ENCODE results near the gene CLDN7.

CLDN7 gene

DNA sequence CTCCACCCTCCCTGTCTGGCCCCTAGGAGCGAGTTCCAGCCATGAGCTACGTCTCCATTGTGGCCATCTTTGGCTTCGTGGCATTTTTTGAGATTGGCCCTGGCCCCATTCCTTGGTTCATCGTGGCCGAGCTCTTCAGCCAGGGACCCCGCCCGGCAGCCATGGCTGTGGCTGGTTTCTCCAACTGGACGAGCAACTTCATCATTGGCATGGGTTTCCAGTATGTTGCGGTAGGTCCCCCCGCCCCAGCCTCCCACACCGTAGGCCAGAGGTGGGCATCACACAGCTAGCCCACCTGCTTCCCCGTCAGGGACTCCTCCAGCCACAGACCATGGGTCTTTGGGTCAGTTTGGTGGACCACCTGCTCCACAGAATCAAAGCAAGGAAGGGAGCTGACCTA is 23.4 kb upstream of the CLDN7 start:
- no peak for DNase-seq

DNA sequence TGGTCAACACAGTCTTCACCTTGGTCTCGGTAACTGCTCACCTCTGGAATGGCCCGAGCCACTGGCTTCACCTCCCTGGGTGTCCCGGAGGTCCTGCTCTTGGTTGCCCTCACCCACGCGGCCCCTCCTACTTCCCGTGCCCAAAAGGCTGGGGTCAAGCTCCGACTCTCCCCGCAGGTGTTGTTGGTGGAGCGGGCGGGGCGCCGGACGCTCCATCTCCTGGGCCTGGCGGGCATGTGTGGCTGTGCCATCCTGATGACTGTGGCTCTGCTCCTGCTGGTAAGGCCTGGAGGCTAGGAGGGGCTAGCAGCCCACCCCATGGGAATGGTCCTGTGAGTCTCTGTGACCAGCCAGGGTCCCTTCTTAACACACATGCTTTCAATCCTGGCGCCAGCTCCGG is 22.6 kb upstream of the CLDN7 start:
- no peak for DNase-seq

DNA sequence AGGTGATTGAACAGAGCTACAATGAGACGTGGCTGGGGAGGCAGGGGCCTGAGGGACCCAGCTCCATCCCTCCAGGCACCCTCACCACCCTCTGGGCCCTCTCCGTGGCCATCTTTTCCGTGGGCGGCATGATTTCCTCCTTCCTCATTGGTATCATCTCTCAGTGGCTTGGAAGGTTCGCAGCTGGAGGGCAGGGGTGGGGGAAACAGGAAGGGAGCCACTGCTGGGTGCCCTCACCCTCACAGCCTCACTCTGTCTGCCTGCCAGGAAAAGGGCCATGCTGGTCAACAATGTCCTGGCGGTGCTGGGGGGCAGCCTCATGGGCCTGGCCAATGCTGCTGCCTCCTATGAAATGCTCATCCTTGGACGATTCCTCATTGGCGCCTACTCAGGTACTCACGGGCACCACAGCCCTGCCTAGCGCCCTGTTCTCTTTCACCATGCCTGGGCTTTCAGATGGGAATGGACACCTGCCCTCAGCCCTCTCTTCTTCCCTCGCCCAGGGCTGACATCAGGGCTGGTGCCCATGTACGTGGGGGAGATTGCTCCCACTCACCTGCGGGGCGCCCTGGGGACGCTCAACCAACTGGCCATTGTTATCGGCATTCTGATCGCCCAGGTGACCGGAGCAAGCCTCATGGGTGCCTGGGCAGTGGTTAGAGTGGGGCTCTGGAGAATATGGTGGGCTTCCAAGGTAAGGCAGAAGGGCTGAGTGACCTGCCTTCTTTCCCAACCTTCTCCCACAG is 21.4 kb upstream of the CLDN7 start:
- no peak for DNase-seq

DNA sequence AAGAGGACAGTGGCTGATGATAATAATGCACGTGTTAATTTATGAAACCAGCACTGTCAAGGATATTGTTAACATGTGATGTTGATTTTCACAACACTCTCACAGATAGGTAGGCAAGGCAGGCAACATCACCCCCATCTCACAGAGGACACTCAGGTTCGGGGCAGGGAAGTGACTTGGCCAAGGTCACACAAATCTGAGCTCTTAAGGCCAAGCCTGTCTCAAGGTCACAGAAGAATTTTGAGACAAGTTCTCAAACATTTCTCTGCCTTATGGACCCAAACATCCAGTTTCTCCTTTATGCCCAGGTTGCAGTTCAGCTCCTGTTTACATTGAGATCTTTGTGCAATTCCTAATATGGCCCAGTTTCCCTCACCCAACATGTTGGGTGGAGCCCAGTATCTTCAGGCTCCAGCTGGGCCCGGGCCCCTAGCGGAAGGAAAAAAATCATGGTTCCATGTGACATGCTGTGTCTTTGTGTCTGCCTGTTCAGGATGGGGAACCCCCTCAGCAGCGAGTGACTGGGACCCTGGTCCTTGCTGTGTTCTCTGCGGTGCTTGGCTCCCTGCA is 20.6 kb upstream of the CLDN7 start:
- DNase-seq, result no peak

DNA sequence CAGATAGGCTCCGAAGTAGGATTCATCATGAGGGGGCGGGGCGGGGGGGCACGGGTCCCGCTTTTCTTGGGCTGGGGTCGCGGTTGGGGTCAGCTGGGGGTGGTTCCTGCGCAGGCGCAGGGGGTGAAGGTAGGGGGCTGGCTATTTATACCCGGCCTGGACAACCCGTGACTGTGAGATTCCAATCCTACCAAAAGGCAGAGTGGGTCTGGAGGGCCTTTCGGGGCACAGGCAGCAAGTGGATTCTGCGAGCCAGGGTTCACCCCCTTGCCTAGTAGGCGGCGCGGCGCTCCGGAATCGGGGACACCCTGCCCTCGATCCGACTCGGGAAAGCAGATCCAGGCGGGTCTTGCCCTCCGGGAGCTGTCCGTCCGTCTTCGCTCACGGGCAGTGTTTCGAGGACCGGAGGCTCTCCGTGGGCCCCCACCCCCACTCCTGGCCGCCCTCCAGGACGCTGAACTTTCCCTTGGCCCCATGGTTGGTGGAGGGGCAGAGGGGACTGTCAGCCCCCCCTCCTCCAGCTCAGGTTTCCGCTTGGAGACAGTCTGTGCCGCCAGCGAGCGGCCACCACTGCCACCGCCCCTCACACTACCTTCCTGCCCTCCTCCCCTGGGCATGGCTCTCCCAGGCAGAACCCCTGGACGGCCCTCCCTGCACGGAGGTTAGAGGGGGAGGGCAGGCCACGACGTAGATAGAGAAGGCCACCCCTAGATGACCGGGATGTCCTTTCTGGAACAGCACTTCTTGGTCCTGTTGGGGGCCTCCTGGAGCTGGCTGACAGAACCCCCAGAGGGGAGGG is 19.9 kb upstream of the CLDN7 start:
- DNase-seq, result no peak

DNA sequence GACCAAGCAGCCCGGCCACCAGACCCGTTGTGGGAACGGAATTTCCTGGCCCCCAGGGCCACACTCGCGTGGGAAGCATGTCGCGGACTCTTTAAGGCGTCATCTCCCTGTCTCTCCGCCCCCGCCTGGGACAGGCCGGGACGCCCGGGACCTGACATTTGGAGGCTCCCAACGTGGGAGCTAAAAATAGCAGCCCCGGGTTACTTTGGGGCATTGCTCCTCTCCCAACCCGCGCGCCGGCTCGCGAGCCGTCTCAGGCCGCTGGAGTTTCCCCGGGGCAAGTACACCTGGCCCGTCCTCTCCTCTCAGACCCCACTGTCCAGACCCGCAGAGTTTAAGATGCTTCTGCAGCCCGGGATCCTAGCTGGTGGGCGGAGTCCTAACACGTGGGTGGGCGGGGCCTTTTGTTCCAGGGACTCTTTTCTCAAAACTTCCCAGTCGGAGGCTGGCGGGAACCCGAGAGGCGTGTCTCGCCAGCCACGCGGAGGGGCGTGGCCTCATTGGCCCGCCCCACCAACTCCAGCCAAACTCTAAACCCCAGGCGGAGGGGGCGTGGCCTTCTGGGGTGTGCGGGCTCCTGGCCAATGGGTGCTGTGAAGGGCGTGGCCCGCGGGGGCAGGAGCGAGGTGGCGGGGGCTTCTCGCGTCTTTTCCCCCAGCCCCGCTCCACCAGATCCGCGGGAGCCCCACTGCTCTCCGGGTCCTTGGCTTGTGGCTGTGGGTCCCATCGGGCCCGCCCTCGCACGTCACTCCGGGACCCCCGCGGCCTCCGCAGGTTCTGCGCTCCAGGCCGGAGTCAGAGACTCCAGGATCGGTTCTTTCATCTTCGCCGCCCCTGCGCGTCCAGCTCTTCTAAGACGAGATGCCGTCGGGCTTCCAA is 19.0 kb upstream of the CLDN7 start, which contains the start of gene SLC2A4:
Gene SLC2A4, plus strand, starts transcription at position 645 of the 879 bp plus-strand sequence. Its CDS starts 217 bp downstream, at position 862.
- DNase-seq, result peak; percentile 94

DNA sequence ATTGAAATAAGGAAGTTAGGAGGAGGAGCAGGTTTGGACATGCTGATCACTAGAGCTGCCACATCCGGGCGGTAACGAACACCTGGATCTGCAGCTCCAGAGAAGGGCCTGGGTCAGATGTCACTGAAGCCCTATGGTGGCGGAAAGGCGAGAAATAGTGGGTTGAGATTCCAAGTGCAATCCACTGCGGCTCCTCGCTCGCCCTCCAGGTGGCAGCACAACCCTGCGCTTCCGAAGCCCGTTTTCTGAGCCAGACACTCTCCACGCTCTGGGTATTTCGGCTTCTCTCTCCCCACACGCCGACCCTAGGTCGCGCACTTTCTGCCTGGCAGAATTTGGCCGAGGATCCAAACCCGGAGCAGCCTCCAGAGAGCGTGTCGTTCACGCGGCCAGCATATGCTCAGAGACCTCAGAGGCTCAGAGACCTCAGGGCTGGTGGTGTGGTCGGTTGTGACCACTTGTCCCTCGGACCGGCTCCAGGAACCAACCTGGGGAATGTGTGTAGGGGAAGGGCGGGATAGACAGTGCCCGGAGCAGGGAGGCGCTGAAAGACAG is 18.3 kb upstream of the CLDN7 start:
- DNase-seq, result peak; percentile 75

DNA sequence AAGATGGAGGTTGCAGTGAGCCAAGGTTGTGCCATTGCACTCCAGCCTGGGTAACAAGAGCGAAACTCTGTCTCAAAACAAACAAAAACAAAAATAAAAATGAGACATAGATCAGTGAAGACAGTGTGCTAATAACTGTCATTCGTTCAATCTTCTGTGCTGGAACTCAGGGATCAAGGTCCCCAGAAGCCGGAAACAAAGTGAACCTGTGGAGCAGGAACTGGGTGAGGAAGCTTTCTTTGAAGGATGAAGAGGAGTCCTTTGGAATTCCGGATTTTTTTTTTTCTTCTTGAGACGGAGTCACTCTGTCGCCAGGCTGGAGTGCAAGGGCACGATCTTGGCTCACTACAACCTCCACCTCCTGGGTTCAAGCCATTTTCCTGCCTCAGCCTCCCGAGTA is 17.2 kb upstream of the CLDN7 start:
- no peak for DNase-seq

DNA sequence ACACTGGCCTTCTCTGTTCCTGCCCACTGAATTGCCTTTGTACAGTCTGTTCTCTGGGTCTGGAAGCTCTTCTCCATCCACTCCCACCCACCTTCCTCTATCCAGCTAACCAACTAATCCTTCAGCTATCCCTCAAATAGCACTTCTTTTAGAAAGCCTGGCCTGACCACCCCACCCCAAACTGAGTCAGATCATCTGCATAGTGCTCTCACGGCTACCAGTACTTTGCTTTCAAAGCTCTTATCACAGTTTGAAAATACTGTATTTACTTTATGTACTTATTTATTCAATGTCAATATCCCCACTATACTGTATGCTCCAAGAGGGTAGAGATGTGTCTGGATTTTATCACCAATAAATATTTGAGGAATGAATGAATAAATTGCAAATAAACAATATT is 4.5 kb upstream of the CLDN7 start:
- no peak for DNase-seq

DNA sequence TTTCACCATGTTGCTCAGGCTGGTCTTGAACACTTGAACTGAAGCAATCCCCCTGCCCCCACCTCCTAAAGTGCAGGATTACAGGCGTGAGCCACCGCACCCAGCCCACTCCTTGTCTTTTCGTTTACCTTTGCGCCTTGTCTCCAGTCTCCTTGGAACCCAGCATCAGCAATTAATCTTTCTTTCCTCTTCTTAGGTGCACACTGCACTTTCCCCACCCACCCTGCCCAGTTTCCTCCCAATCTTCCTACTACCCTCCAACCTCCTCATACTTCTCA is 1.5 kb upstream of the CLDN7 start:
- no peak for DNase-seq

DNA sequence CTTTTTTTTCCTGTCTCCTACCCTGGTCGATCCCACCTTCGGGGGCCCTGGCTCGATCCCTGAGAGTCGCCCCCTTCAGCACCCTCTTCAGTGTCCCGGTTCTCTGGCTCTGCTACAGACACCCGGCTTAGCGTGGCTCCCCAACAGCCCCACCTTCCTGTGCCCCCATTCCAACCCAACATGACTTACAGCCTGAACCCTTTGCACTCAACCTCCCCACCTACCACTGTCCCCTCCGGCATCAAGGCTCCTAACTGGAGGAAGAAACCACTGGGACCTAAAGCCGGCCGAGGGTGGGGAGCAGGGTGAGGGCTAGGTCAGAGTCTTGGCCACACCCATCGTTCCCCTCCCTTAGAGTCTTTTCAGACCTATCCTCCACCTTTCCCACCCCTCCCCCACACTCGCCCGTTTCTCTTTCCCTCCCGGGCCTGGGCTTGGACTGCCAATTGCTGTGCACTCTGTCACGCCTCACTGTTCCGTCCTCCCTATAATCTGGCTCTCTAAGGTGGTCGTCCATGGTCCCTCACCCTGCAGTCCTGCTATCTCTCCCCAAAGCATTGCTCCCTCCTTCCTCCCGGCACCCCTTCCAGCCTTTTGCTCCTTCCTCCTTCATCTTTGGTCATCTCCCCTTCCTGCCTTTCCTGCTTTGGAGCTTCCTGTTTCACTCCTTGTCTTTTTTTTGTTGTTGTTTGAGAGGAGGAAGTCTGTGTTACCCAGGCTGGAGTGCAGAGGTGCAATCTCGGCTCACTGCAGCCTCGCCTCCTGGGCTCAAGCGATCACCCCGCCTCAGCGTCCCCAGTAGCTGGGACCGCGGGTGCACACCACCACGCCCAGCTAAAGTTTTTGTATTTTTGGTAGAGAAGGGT is 890 bp upstream of the CLDN7 start:
- DNase-seq, result no peak

DNA sequence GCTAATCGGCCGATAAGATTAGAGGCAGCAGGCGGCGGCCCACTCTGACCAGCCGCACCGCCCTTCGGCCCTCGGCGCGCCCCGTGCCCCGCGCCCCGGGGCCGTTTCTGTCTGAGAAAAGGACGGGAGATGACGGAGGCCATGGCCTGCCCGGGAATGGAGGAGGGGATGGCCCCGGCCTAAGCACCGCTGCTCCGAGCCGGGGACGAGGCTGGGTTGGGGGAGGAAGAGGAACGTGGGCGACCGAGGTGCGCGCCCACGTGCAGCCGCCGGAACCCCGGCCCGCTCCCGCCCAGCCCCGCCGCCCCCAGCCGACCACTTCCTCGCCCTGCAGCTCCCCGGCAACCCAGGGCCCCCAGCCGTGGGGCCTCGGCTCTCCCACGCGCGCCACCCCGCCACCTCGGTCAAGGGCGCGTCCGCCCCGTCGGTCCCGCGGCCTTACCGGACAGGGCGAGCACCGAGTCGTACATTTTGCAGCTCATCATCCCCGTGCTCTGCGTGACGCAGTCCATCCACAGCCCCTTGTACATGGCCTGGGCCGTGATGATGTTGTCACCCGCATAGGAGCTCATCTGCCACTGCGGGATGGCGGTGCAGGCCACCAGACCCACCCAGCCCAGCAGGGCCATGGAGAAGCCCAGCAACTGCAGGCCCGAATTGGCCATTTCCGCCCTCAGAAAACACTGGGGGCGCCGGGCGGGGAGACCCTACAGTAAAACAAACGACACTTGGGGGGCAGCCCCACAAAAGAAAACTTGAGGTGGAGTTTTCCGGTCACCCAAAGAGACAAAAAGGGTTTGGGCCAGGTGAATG is 693 bp downstream of the CLDN7 start:
- no peak for DNase-seq

DNA sequence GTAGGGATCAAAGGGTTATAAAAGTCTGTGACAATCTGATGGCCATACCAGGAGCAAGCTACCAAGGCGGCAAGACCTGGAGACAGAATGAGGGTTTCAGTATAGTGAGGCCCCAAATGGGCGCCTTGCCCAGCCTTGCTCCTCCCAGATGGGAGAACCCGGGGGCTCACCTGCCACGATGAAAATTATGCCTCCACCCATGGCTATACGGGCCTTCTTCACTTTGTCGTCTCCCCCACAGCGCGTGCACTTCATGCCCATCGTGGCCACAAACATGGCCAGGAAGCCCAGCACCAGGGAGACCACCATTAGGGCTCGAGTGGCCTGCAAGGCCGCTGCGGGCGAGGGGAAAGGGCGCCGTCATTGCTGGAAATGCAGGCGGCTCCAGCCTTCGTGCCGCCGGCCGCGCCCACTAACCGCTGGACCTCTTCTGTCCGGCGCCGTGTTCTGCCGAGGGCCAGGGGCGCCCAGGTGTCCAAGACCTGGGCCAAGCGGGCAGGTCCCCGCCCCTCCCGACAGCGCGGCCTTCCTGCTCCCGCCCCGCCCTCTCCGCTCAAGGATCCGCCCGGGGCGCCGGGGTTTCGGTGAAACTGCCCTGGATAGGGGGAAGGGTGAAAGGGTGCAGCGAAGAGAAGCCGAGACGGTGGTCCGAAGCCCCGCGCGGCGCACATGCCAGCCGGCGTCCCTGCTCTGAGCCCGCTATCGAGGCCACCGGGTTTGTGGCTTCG is 1.5 kb downstream of the CLDN7 start:
- no peak for DNase-seq

DNA sequence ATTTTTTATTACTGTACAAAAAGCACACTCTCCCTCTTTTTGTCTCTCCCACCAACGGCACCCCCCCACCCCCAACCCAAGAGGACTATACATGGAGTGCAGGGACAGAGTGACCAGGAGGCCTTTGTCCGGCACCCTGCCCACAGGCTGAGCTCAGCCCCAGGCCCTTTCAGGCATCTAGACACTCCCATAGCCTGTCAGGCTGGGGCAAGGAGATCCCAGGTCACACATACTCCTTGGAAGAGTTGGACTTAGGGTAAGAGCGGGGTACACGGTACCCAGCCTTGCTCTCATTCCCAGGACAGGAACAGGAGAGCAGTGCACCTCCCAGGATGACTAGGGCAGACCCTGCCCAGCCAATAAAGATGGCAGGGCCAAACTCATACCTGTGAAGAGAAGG is 2.1 kb downstream of the CLDN7 start:
- no peak for DNase-seq

DNA sequence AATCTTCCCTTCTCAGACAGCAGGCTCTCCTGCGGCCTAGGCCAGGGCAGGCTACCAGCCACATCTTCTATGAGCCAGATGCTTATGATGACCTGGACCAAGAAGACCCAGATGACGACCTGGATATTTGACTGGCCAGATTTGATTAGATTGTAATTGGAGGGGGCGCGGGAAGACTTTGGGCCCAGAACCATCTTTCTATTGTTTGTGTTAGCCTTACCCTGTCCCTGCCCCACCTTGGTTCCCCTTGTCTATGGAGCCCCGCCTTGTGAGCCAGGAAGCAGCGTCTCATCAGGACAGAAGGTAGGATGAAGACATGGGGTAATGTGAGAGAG is 2.8 kb downstream of the CLDN7 start:
- no peak for DNase-seq

DNA sequence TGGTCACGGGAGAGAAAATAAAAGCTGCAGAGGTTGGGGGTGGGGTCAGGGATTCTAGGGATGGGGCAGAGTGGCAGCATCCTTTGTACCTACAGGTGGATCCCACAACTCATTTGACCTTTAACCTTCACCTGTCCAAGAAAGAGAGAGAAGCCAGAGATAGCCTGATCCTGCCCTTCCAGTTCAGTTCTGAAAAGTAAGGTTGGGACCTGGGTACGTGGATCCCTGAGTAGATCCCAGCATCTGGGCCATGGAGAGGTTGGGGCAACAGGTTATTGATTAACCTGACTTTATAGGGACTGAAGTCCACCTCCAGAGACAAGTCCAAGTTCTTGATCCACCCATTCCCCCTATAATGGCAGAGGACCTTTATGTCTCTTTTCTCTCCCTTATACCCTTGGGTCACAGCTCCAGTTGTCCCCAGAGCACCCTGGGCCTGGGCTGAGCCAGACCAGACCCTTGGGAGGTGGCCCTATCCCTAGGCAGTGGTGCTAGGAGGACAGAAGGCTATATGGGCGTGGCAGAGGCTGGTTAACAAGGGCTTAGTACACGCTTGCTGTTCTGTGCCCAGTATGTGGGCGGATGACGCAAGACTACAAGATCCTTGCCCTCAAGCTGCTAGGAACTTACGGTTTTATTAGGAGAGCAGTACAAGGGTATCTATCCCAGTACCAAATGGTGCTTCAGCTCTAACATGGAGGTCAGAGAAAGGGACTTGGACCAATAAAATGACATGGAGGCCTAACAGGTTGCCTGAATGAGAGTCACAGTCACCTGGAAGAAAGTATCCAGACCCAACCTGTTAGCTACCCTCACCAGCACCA is 3.3 kb downstream of the CLDN7 start:
- DNase-seq, result no peak

DNA sequence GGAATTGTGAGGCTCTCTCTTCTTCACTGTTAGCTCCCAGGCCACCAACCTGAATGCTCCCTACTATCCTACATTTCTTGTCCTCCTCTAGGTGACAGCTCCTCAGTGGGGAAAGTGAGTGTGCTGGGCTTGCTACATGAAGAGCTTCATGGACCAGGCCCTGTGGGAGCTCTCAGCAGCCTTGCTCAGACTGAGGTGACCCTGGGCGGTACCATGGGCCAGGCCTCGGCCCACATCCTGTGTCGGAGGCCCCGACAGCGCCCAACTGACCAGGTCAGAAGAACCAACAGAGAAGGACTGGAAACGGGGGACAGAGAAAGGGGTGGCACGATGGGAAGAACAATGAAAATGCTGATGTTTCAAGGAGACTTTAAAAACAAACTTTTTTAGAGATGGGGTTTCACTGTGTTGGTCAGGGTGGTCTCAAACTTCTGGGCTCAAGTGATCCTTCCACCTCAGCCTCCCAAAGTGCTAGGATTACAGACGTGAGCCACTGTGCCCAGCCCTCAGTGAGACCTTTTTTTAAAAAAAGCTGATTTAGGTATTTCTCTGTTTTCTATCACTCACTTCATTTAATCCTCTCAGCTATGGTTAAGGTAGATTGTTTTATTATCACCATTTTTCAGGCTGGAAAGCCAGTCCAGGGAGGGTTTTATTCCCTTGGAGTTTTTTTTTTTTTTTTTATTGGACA is 5.4 kb downstream of the CLDN7 start:
- DNase-seq, result no peak

DNA sequence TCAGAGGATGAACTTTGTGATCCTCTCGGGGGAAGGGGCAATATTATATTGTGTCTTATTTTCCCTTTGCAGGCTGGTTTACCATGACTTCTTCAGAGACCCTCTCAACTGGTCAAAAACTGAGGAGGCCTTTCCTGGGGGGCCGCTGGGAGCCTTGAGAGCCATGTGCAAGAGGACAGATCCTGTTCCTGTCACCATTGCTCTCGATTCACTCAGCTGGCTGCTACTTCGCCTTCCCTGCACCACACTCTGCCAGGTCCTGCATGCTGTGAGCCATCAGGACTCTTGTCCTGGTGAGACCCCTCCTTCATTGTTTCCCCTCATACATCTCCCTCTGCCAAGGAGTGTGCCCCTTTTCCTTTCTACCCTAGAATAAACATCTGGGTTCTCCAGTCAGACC is 7.8 kb downstream of the CLDN7 start:
- no peak for DNase-seq

DNA sequence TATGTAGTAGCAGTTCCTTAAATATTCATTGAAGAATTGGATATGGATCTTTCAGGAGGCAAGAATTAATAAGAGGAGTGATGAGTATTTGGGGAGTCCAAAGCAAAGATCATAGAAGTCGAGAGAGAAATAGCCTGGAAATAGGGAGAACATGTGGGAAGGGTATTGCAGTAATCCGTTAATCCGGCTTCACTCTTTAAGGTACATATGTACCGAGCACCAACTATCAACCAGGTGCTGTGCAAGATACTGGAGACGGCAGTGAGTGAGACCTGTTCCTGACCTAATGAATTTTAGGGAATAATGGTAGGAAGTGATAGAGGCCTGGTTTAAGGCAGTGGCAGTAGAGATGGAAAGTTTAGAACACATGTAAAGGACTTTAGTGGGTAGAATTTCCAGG is 9.2 kb downstream of the CLDN7 start:
- no peak for DNase-seq
